CD4-positive, alpha-beta T cell (primary cell): ENCODE measurements around the gene ZNF425. TPM values are rescaled to one million over a fixed set of nuclear protein-coding genes. Genes with fewer than 3 reads are reported as not detected.

Source experiments
- ATAC-seq: fragments of 200-7000 bp; cut with Tn5 transposase; one replicate; pipeline ENCODE4 v1.10.0; 2022; ENCODE audit warnings: mild to moderate bottlenecking; ENCODE audit not compliant: poor library complexity
- CTCF ChIA-PET: fragments of 350-600 bp; sonication (Branson Sonifier 250); formaldehyde crosslinking; loops from one replicate; lab custom pipeline; 2021; ENCODE audit warnings: antibody characterized with exemption, inconsistent platforms; lab: Charles Lee
- POLR2A ChIA-PET: fragments of 350-600 bp; sonication (Branson Sonifier 250); formaldehyde crosslinking; loops from one replicate; lab custom pipeline; 2021; ENCODE audit warnings: antibody characterized with exemption, inconsistent platforms; lab: Charles Lee
- DNase-seq, 14 experiments: peaks; one replicate each; pipeline ENCODE4 v3.0.0-alpha.2; 2013 to 2020; ENCODE audit warnings: mixed read lengths in 2 of 14
- H3K27ac ChIP-seq, 2 donors: one replicate each; pipeline versions ENCODE4 v1.5.1 to v1.7.0; 2013; ENCODE audit warnings: low read length in 2 of 2, low read depth in 1 of 2, mild to moderate bottlenecking in 1 of 2
- H3K27me3 ChIP-seq, 2 experiments: 1 replicate in 1 of 2; 2 replicates in 1 of 2; pipeline versions ENCODE4 v1.6.1 to v1.7.0; 2013; ENCODE audit warnings: low read length in 2 of 2, control low read depth in 1 of 2, mild to moderate bottlenecking in 1 of 2, moderate library complexity in 1 of 2; ENCODE audit not compliant: insufficient read depth in 2 of 2, control insufficient read depth in 1 of 2
- H3K36me3 ChIP-seq: one replicate; pipeline ENCODE4 v1.6.1; 2013; ENCODE audit warnings: low read length, control low read depth; ENCODE audit not compliant: insufficient read depth
- H3K4me1 ChIP-seq: one replicate; pipeline ENCODE4 v1.6.1; 2013; ENCODE audit warnings: low read length, control low read depth; ENCODE audit not compliant: insufficient read depth
- H3K4me3 ChIP-seq: one replicate; pipeline ENCODE4 v1.5.1; 2013; ENCODE audit warnings: mild to moderate bottlenecking, low read length, moderate library complexity
- H3K9me3 ChIP-seq, 2 experiments: 1 replicate in 1 of 2; 2 replicates in 1 of 2; pipeline versions ENCODE4 v1.6.1 to v1.7.0; 2013; ENCODE audit warnings: low read length in 2 of 2, mild to moderate bottlenecking in 2 of 2, control low read depth in 1 of 2, moderate library complexity in 1 of 2; ENCODE audit not compliant: control insufficient read depth in 1 of 2, insufficient read depth in 1 of 2
- H3K27ac Mint-ChIP-seq: one replicate; pipeline ENCODE4 v1.8.0; 2020; ENCODE audit warnings: mixed read lengths
- H3K27me3 Mint-ChIP-seq: one replicate; pipeline ENCODE4 v1.8.0; 2021; ENCODE audit warnings: mixed read lengths
- H3K36me3 Mint-ChIP-seq: one replicate; pipeline ENCODE4 v1.8.0; 2021; ENCODE audit warnings: low read depth, mixed read lengths
- H3K4me1 Mint-ChIP-seq: one replicate; pipeline ENCODE4 v1.8.0; 2021; ENCODE audit warnings: low read depth, mixed read lengths
- H3K4me3 Mint-ChIP-seq: one replicate; pipeline ENCODE4 v1.8.0; 2020; ENCODE audit warnings: mild to moderate bottlenecking, mixed read lengths
- H3K9me3 Mint-ChIP-seq: one replicate; pipeline ENCODE4 v1.8.0; 2020; ENCODE audit warnings: mixed read lengths
- intact Hi-C, 2 experiments: fragments of 100-400 bp; cut with DNase I in 1 of 2; cut with micrococcal nuclease in 1 of 2; formaldehyde crosslinking; loops; one replicate each; pipeline versions ENCODE4 v1.15.1 to v1.9.0; 2023 to 2025; cut with DNase I, micrococcal nuclease
- total RNA-seq, 174 experiments: library from RNA in 2 of 174; stranded (reverse) in 2 of 174; gene quantifications; one replicate each; pipeline ENCODE4 v1.2.3 and lab custom pipeline; 2021 to 2026
- TF ChIP-seq, protein P1 (sequence below): fragments of 200-600 bp; IDR thresholded peaks from one replicate; pipeline ENCODE4 v1.8.0; 2022; ENCODE audit warnings: antibody characterized with exemption, mild to moderate bottlenecking

The ZNF425 gene
- total RNA-seq, 2 experiments from 2014 or later = 0.22 to 0.39 TPM

DNA sequence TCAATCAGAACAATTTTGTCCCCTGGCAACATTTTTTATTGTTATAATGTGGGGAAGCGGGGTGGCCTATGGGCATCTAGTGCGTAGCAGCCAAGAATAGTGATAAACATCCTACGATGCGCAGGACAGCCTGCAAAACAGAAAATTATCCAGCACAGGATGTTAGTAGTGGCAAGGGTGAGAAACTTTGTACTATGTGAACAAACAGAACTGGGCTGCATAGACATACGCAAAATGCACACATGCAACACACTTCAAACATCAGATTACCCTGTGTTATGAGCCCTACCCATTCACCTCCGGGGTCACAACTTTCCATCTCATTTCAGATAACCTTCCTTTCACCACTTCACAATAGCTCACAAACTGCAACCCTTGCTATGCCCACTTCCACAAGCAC is 38.7 kb downstream of the ZNF425 start:
- intact Hi-C loops = no loop called here
- Mint-ChIP-seq H3K36me3 (peaks cover 42% of the 10 kb centered on the region), H3K27ac (peak overlapping the region; percentile 71), H3K9me3 (peaks cover 4% of the 10 kb centered on the region), H3K4me3 (peak overlapping the region; percentile 66), H3K4me1 (peaks cover 27% of the 10 kb centered on the region), H3K27me3 (no peaks in the 10 kb centered on the region)
- ChIA-PET CTCF (interaction anchor here (0.7 to 3.8 kb wide), 2 partner anchors 16 to 22 kb away, joined by 3 to 24 read pairs; no protein-coding TSS in a partner anchor), POLR2A (interaction anchor here (0.6 to 1.7 kb wide), 2 partner anchors 15 to 21 kb away, joined by 4 read pairs; no protein-coding TSS in a partner anchor)
- TF ChIP-seq, protein P1, sequence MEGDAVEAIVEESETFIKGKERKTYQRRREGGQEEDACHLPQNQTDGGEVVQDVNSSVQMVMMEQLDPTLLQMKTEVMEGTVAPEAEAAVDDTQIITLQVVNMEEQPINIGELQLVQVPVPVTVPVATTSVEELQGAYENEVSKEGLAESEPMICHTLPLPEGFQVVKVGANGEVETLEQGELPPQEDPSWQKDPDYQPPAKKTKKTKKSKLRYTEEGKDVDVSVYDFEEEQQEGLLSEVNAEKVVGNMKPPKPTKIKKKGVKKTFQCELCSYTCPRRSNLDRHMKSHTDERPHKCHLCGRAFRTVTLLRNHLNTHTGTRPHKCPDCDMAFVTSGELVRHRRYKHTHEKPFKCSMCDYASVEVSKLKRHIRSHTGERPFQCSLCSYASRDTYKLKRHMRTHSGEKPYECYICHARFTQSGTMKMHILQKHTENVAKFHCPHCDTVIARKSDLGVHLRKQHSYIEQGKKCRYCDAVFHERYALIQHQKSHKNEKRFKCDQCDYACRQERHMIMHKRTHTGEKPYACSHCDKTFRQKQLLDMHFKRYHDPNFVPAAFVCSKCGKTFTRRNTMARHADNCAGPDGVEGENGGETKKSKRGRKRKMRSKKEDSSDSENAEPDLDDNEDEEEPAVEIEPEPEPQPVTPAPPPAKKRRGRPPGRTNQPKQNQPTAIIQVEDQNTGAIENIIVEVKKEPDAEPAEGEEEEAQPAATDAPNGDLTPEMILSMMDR = no peak
- Histone ChIP-seq H3K27me3 (no peaks in the 10 kb centered on the region), H3K36me3 (no peaks in the 10 kb centered on the region), H3K4me1 (peaks cover 27% of the 10 kb centered on the region), H3K9me3 (peaks cover 0 to 4% of the 10 kb centered on the region in 2 experiments), H3K4me3 (no peak overlapping the region), H3K27ac (no peak overlapping the region)
- peak in 1 of 14 experiments; percentile 38 for DNase-seq
- ATAC-seq = no peak

DNA sequence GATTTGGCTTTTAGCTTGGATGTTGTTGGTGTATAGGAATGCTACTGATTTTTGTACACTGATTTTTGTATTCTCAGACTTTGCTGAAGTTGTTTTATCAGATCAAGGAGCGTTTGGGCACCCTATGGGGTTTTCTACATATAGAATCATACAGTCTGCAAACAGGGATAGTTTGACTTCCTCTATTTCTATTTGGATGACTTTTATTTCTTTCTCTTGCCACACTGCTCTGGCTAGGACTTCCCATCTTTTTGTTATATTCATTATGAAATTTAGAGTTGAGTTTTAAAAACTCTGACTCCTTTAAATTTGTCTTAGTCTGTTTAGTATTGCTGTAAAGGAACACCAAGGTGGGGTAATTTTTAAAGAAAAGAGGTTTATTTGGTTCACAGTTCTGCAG is 40.3 kb downstream of the ZNF425 start:
- ATAC-seq (no peak), DNase-seq (no peak)
- Histone ChIP-seq H3K27me3 (no peaks in the 10 kb centered on the region), H3K4me1 (peaks cover 19% of the 10 kb centered on the region), H3K9me3 (peaks cover 0 to 4% of the 10 kb centered on the region in 2 experiments), H3K27ac (no peak overlapping the region), H3K4me3 (no peak overlapping the region), H3K36me3 (no peaks in the 10 kb centered on the region)
- H3K9me3 Mint-ChIP-seq = peaks cover 4% of the 10 kb centered on the region
- TF ChIP-seq, protein P1 = no peak
- peak overlapping the region; percentile 37 for H3K27ac Mint-ChIP-seq
- H3K4me3 Mint-ChIP-seq = peak overlapping the region; percentile 15
- peaks cover 45% of the 10 kb centered on the region for H3K36me3 Mint-ChIP-seq
- POLR2A ChIA-PET = interaction anchor here (1.0 to 1.4 kb wide), 2 partner anchors 20 to 40 kb away, joined by 4 read pairs; partner anchors contain the start of gene ZNF425
- intact Hi-C loops = no loop called here
- CTCF ChIA-PET = interaction anchor here (2.7 kb wide), 1 partner anchor 20 kb away, joined by 9 read pairs; no protein-coding TSS in a partner anchor
- peaks cover 29% of the 10 kb centered on the region for H3K4me1 Mint-ChIP-seq
- no peaks in the 10 kb centered on the region for H3K27me3 Mint-ChIP-seq

DNA sequence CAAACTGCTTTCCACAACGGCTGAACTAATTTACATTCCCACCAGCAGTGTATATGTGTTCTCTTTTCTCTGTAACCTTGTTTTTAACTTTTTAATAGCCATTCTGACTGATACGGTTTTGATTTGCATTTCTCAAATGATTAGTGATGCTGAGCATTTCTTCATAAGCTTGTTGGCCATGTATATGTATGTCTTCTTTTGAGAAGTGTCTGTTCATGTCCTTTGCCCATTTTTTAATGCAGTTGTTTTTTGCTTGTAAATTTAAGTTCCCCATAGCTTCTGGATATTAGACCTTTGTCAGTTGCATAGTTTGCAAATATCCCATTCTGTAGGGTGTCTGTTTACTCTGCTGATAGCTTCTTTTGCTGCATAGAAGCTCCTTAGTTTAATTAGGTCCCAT is 41.7 kb downstream of the ZNF425 start:
- ChIA-PET CTCF (interaction anchor here (2.7 kb wide), 1 partner anchor 18 kb away, joined by 9 read pairs; no protein-coding TSS in a partner anchor), POLR2A (interaction anchor here (1.5 kb wide), 1 partner anchor 55 kb away, joined by 3 read pairs; no protein-coding TSS in a partner anchor)
- intact Hi-C loops = no loop called here
- Histone ChIP-seq H3K9me3 (peaks cover 0 to 4% of the 10 kb centered on the region in 2 experiments), H3K36me3 (peaks cover 7% of the 10 kb centered on the region), H3K4me3 (no peak overlapping the region), H3K27ac (no peak overlapping the region), H3K27me3 (no peaks in the 10 kb centered on the region), H3K4me1 (peaks cover 11% of the 10 kb centered on the region)
- H3K36me3 Mint-ChIP-seq = peaks cover 43% of the 10 kb centered on the region
- no peak overlapping the region for H3K4me3 Mint-ChIP-seq
- H3K27ac Mint-ChIP-seq = no peak overlapping the region
- ATAC-seq (no peak), DNase-seq (no peak)
- H3K9me3 Mint-ChIP-seq = peaks cover 4% of the 10 kb centered on the region
- H3K4me1 Mint-ChIP-seq = peaks cover 27% of the 10 kb centered on the region
- TF ChIP-seq, protein P1 = no peak
- H3K27me3 Mint-ChIP-seq = no peaks in the 10 kb centered on the region
